Testis (tissue), 2 donors: ENCODE data around the gene RYR3.

Experiments used
- CTCF ChIP-seq, 3 experiments: fragments of 450-650 bp in 2 of 3; fragments of 200-600 bp in 1 of 3; sonication (generic) in 1 of 3; IDR thresholded peaks; one replicate each; pipeline ENCODE4 v1.5.1; 2016 to 2019; ENCODE audit warnings: antibody characterized with exemption in 3 of 3, mild to moderate bottlenecking in 2 of 3, moderate library complexity in 1 of 3
- POLR2A ChIP-seq: fragments of 450-650 bp; IDR thresholded peaks from one replicate; pipeline ENCODE4 v1.6.1; 2017; ENCODE audit warnings: antibody characterized with exemption, mild to moderate bottlenecking, moderate library complexity

- TF ChIP-seq CTCF (IDR thresholded peaks at IDR 0.05), result no peak
- TF ChIP-seq POLR2A, result no peak
Measured at GRCh38 chr15:33448961-33449606, 138.3 kb downstream of the RYR3 start.
